Activated naive CD8-positive, alpha-beta T cell treated with anti-CD3 and anti-CD28 coated beads for 36 hours (primary cell): ENCODE data around the gene PLIN1. TPM values are rescaled to one million over a fixed set of nuclear protein-coding genes. Genes with fewer than 3 reads are reported as not detected.
A peak's percentile ranks its signal among the peaks of the same experiment; 100 is the strongest.

Source experiments
- DNase-seq: peaks from one replicate; pipeline ENCODE4 v3.0.0; 2021
- H3K27ac Mint-ChIP-seq: one replicate; pipeline ENCODE4 v1.8.0; 2022; ENCODE audit warnings: mild to moderate bottlenecking, moderate library complexity, mixed read lengths
- H3K27me3 Mint-ChIP-seq: one replicate; pipeline ENCODE4 v1.8.0; 2022; ENCODE audit warnings: mild to moderate bottlenecking, mixed read lengths
- H3K36me3 Mint-ChIP-seq: one replicate; pipeline ENCODE4 v1.8.0; 2021; ENCODE audit warnings: mild to moderate bottlenecking, mixed read lengths
- H3K4me1 Mint-ChIP-seq: one replicate; pipeline ENCODE4 v1.8.0; 2021; ENCODE audit warnings: mixed read lengths
- H3K4me3 Mint-ChIP-seq: one replicate; pipeline ENCODE4 v1.8.0; 2022; ENCODE audit warnings: mild to moderate bottlenecking, moderate library complexity, mixed read lengths
- H3K9me3 Mint-ChIP-seq: one replicate; pipeline ENCODE4 v1.8.0; 2022; ENCODE audit warnings: mixed read lengths
- total RNA-seq, 2 experiments: library from RNA; stranded (reverse); gene quantifications; one replicate each; pipeline ENCODE4 v1.2.3, GENCODE V29; 2021

PLIN1 gene
- total RNA-seq, 2 experiments from 2014 or later: 0.23 to 0.34 TPM

- DNase-seq: no peak
- Mint-ChIP-seq H3K9me3 (no peaks in the 10 kb centered on the region), H3K4me1 (no peaks in the 10 kb centered on the region), H3K4me3 (peak overlapping the region; percentile 14), H3K36me3 (no peaks in the 10 kb centered on the region), H3K27ac (no peak overlapping the region), H3K27me3 (peaks cover 23% of the 10 kb centered on the region)
Observed at GRCh38 chr15:89666184-89666857, 12.8 kb downstream of the PLIN1 start.

- H3K27ac Mint-ChIP-seq: no peak overlapping the region
- no peaks in the 10 kb centered on the region for H3K4me1 Mint-ChIP-seq
- H3K36me3 Mint-ChIP-seq: no peaks in the 10 kb centered on the region
- H3K4me3 Mint-ChIP-seq: peak overlapping the region; percentile 14
- H3K27me3 Mint-ChIP-seq: peaks cover 24% of the 10 kb centered on the region
- no peaks in the 10 kb centered on the region for H3K9me3 Mint-ChIP-seq
- DNase-seq: peak; percentile 36
Observed at GRCh38 chr15:89665449-89666181, 13.6 kb downstream of the PLIN1 start.

- H3K36me3 Mint-ChIP-seq: no peaks in the 10 kb centered on the region
- no peaks in the 10 kb centered on the region for H3K4me1 Mint-ChIP-seq
- H3K9me3 Mint-ChIP-seq: no peaks in the 10 kb centered on the region
- peaks cover 32% of the 10 kb centered on the region for H3K27me3 Mint-ChIP-seq
- H3K4me3 Mint-ChIP-seq: peak overlapping the region; percentile 47
- H3K27ac Mint-ChIP-seq: no peak overlapping the region
- DNase-seq: no peak
Observed at GRCh38 chr15:89664441-89665350, 14.5 kb downstream of the PLIN1 start.

- H3K36me3 Mint-ChIP-seq: no peaks in the 10 kb centered on the region
- H3K27me3 Mint-ChIP-seq: peaks cover 43% of the 10 kb centered on the region
Observed at GRCh38 chr15:89662893-89663626, 16.1 kb downstream of the PLIN1 start.

GRCh38 chr15:89660556-89660955, 18.6 kb downstream of the PLIN1 start:
- peaks cover 10% of the 10 kb centered on the region for H3K4me1 Mint-ChIP-seq
- H3K4me3 Mint-ChIP-seq: no peak overlapping the region
- no peaks in the 10 kb centered on the region for H3K36me3 Mint-ChIP-seq
- no peak overlapping the region for H3K27ac Mint-ChIP-seq
- DNase-seq: no peak
- no peaks in the 10 kb centered on the region for H3K9me3 Mint-ChIP-seq
- peaks cover 49% of the 10 kb centered on the region for H3K27me3 Mint-ChIP-seq

More at GRCh38 chr15:89662893-89663626, 16.1 kb downstream of the PLIN1 start:
- Mint-ChIP-seq H3K9me3 (no peaks in the 10 kb centered on the region), H3K4me3 (no peak overlapping the region), H3K27ac (no peak overlapping the region), H3K4me1 (no peaks in the 10 kb centered on the region)
- DNase-seq: no peak

- no peak for DNase-seq
- Mint-ChIP-seq H3K9me3 (no peaks in the 10 kb centered on the region), H3K27me3 (peaks cover 47% of the 10 kb centered on the region), H3K4me3 (no peak overlapping the region), H3K36me3 (peaks cover 3% of the 10 kb centered on the region), H3K27ac (no peak overlapping the region), H3K4me1 (peaks cover 16% of the 10 kb centered on the region)
Observed at GRCh38 chr15:89659295-89659694, 19.9 kb downstream of the PLIN1 start.

- peaks cover 58% of the 10 kb centered on the region for H3K27me3 Mint-ChIP-seq
- H3K27ac Mint-ChIP-seq: no peak overlapping the region
Observed at GRCh38 chr15:89657686-89658200, 21.4 kb downstream of the PLIN1 start.

GRCh38 chr15:89656116-89656815, 22.9 kb downstream of the PLIN1 start:
- peak overlapping the region; percentile 14 for H3K27ac Mint-ChIP-seq
- peak overlapping the region; percentile 71 for H3K4me3 Mint-ChIP-seq
- peaks cover 3% of the 10 kb centered on the region for H3K36me3 Mint-ChIP-seq
- H3K9me3 Mint-ChIP-seq: no peaks in the 10 kb centered on the region
- H3K4me1 Mint-ChIP-seq: peaks cover 19% of the 10 kb centered on the region
- peaks cover 64% of the 10 kb centered on the region for H3K27me3 Mint-ChIP-seq
- DNase-seq: no peak

More at GRCh38 chr15:89657686-89658200, 21.4 kb downstream of the PLIN1 start:
- no peak for DNase-seq
- Mint-ChIP-seq H3K4me1 (peaks cover 19% of the 10 kb centered on the region), H3K36me3 (peaks cover 3% of the 10 kb centered on the region), H3K9me3 (no peaks in the 10 kb centered on the region), H3K4me3 (no peak overlapping the region)

GRCh38 chr15:89654847-89655805, 24.0 kb downstream of the PLIN1 start, which contains the start of gene KIF7:
Gene KIF7 (minus strand): TSS chr15:89655467. CDS start chr15:89652930, 2,537 bp downstream.
- peak; percentile 45 for DNase-seq
- H3K9me3 Mint-ChIP-seq: no peaks in the 10 kb centered on the region
- H3K4me1 Mint-ChIP-seq: peaks cover 19% of the 10 kb centered on the region
- H3K36me3 Mint-ChIP-seq: peaks cover 3% of the 10 kb centered on the region
- H3K4me3 Mint-ChIP-seq: peak within 1 kb of the TSS; percentile 78
- peak within 1 kb of the TSS; percentile 15 for H3K27ac Mint-ChIP-seq
- H3K27me3 Mint-ChIP-seq: peaks cover 58% of the 10 kb centered on the region

GRCh38 chr15:89654301-89654761, 24.8 kb downstream of the PLIN1 start:
- H3K9me3 Mint-ChIP-seq: no peaks in the 10 kb centered on the region
- H3K27me3 Mint-ChIP-seq: peaks cover 51% of the 10 kb centered on the region
- H3K4me1 Mint-ChIP-seq: peaks cover 19% of the 10 kb centered on the region
- H3K36me3 Mint-ChIP-seq: peaks cover 3% of the 10 kb centered on the region
- peak overlapping the region; percentile 15 for H3K27ac Mint-ChIP-seq
- peak overlapping the region; percentile 78 for H3K4me3 Mint-ChIP-seq
- no peak for DNase-seq

GRCh38 chr15:89653578-89653977, 25.6 kb downstream of the PLIN1 start:
- DNase-seq: no peak
- Mint-ChIP-seq H3K4me1 (peaks cover 19% of the 10 kb centered on the region), H3K9me3 (no peaks in the 10 kb centered on the region), H3K36me3 (peaks cover 3% of the 10 kb centered on the region), H3K27me3 (peaks cover 46% of the 10 kb centered on the region), H3K4me3 (no peak overlapping the region), H3K27ac (no peak overlapping the region)

- DNase-seq: no peak
- Mint-ChIP-seq H3K27ac (no peak overlapping the region), H3K4me1 (peaks cover 19% of the 10 kb centered on the region), H3K9me3 (no peaks in the 10 kb centered on the region), H3K36me3 (peaks cover 3% of the 10 kb centered on the region), H3K4me3 (no peak overlapping the region), H3K27me3 (peaks cover 40% of the 10 kb centered on the region)
Observed at GRCh38 chr15:89652666-89653065, 26.5 kb downstream of the PLIN1 start.

GRCh38 chr15:89652131-89652530, 27.0 kb downstream of the PLIN1 start:
- Mint-ChIP-seq H3K4me1 (peaks cover 19% of the 10 kb centered on the region), H3K27me3 (peaks cover 37% of the 10 kb centered on the region), H3K36me3 (peaks cover 3% of the 10 kb centered on the region), H3K4me3 (no peak overlapping the region), H3K9me3 (no peaks in the 10 kb centered on the region), H3K27ac (no peak overlapping the region)
- no peak for DNase-seq
